ENCODE data around the gene BPI. TPM values are rescaled to one million over a fixed set of nuclear protein-coding genes. Genes with fewer than 3 reads are reported as not detected.
A peak's percentile ranks its signal among the peaks of the same experiment; 100 is the strongest.

The BPI gene
- total RNA-seq, 1 donor from 2014 or later, result not detected

GRCh38 chr20:38258545-38259215 is 45.3 kb upstream of the BPI start:
- H3K27me3 ChIP-seq, result no peaks in the 10 kb centered on the region
- peak overlapping the region; percentile 84 to 93 for H3K27ac ChIP-seq
- intact Hi-C loops (cut with DNase I), result loop anchor here (10.0 kb wide), 1 partner anchor 486 kb away; the partner anchor contains the start of gene ACTR5
- no peaks in the 10 kb centered on the region for H3K36me3 ChIP-seq
- H3K4me3 ChIP-seq, result peak overlapping the region in 1 of 2 donors; percentile 0
- peaks cover 7 to 30% of the 10 kb centered on the region in 2 donors for H3K4me1 ChIP-seq
- no peaks in the 10 kb centered on the region for H3K9me3 ChIP-seq
- DNase-seq (ENCODE audit: low spot score in 2 of 2), result peak in 1 of 2 donors; percentile 57
- TF ChIP-seq, protein P1, sequence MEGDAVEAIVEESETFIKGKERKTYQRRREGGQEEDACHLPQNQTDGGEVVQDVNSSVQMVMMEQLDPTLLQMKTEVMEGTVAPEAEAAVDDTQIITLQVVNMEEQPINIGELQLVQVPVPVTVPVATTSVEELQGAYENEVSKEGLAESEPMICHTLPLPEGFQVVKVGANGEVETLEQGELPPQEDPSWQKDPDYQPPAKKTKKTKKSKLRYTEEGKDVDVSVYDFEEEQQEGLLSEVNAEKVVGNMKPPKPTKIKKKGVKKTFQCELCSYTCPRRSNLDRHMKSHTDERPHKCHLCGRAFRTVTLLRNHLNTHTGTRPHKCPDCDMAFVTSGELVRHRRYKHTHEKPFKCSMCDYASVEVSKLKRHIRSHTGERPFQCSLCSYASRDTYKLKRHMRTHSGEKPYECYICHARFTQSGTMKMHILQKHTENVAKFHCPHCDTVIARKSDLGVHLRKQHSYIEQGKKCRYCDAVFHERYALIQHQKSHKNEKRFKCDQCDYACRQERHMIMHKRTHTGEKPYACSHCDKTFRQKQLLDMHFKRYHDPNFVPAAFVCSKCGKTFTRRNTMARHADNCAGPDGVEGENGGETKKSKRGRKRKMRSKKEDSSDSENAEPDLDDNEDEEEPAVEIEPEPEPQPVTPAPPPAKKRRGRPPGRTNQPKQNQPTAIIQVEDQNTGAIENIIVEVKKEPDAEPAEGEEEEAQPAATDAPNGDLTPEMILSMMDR (IDR thresholded peaks at IDR 0.05), result no peak

DNA sequence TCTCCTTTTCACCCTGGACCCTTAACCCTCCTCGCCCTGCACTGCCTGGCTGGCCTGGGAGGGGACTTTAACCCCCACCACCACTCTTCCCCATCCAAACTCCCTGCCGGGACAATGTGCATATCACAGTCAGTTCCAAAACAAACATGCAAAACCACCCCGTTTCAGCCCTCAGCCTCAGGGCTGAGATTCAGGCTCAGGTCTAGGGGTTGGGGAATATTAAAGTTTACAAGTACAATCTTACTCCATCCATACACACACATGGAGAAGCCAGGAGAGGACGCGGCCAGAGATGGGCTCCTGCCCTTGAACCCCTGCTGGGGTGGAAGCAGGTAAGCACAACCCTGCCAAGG is 44.0 kb upstream of the BPI start:
- intact Hi-C loops (cut with DNase I), result loop anchor here (1.0 kb wide), 1 partner anchor 10 kb away; no protein-coding TSS in a partner anchor
- H3K4me1 ChIP-seq, result peaks cover 4 to 21% of the 10 kb centered on the region in 2 donors
- H3K27ac ChIP-seq, result peak overlapping the region; percentile 92 to 93

GRCh38 chr20:38260378-38261053 is 43.4 kb upstream of the BPI start, which contains the start of gene KIAA1755:
TSS of gene KIAA1755 (minus strand) at chr20:38260735. CDS start at chr20:38260500, 235 bp downstream.
- Histone ChIP-seq H3K4me1 (peaks cover 0 to 18% of the 10 kb centered on the region in 2 donors), H3K27me3 (no peaks in the 10 kb centered on the region), H3K9me3 (no peaks in the 10 kb centered on the region), H3K4me3 (peak within 1 kb of the TSS; percentile 49 to 69), H3K36me3 (no peaks in the 10 kb centered on the region), H3K27ac (peak within 1 kb of the TSS; percentile 92 to 93)
- TF ChIP-seq, protein P1 (IDR thresholded peaks at IDR 0.05), result no peak
- DNase-seq (ENCODE audit: low spot score in 2 of 2), result peak in 1 of 2 donors; percentile 65
- intact Hi-C loops (cut with DNase I), result loop anchor here (1.0 kb wide), 1 partner anchor 10 kb away; no protein-coding TSS in a partner anchor

More for the DNA sequence above, 44.0 kb upstream of the BPI start:
- Histone ChIP-seq H3K4me3 (peak overlapping the region; percentile 49 to 69), H3K27me3 (no peaks in the 10 kb centered on the region), H3K36me3 (no peaks in the 10 kb centered on the region), H3K9me3 (no peaks in the 10 kb centered on the region)
- no peak for DNase-seq (ENCODE audit: low spot score in 2 of 2)
- TF ChIP-seq, protein P1 (IDR thresholded peaks at IDR 0.05), result no peak

DNA sequence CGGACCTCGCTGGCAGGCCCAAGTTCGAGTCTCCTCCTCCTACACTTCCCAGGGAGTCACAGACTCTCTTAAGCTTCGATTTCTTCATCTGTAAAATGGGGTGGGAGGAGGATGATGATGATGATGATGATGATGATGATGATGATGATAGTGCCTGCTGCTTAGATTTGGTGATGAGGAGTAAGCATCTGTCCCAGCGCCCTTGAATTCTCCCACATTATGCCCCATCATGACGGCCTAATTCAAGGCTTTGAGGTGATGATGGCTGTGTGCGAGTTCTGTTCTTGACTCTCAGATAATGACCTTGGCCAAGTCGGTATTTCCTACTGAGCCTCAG is 42.9 kb upstream of the BPI start:
- H3K36me3 ChIP-seq, result no peaks in the 10 kb centered on the region
- TF ChIP-seq, protein P1 (IDR thresholded peaks at IDR 0.05), result no peak
- no peaks in the 10 kb centered on the region for H3K9me3 ChIP-seq
- no peaks in the 10 kb centered on the region for H3K27me3 ChIP-seq
- intact Hi-C loops (cut with DNase I), result no loop called here
- H3K27ac ChIP-seq, result peak overlapping the region; percentile 92 to 93
- H3K4me3 ChIP-seq, result peak overlapping the region; percentile 49 to 69
- DNase-seq (ENCODE audit: low spot score in 2 of 2), result no peak
- peaks cover 0 to 13% of the 10 kb centered on the region in 2 donors for H3K4me1 ChIP-seq

DNA sequence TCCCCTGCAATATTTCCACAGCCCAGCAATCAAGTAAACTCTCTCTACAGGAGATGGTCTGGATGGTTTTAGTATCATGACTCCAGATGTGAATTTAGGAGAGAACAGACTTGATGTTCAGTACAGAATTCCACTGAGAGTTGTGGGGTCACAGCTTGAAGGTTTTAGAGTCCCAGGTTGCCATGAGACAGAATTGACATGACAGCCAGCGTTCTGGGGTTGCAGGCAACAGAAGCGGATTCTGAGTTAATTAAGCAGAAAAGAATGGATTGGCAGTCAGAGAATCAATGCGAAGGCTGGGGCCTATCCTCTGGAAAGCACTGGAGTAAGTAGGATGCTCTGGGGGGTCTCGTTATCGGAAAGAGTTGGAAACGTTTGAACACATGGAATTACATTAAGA is 41.0 kb upstream of the BPI start:
- Histone ChIP-seq H3K4me3 (no peak overlapping the region), H3K9me3 (no peaks in the 10 kb centered on the region), H3K36me3 (no peaks in the 10 kb centered on the region), H3K27me3 (no peaks in the 10 kb centered on the region), H3K4me1 (peaks cover 0 to 15% of the 10 kb centered on the region in 2 donors), H3K27ac (no peak overlapping the region)
- intact Hi-C loops (cut with DNase I), result no loop called here
- TF ChIP-seq, protein P1 (IDR thresholded peaks at IDR 0.05), result no peak
- DNase-seq (ENCODE audit: low spot score in 2 of 2), result peak in 1 of 2 donors; percentile 8
